Measurements from ENCODE around the gene EFCAB14.
"Not testable (repeated sequence)": the region's sequence is repeated elsewhere in the genome, so short reads cannot be mapped to it uniquely, and the experiment has no call there.

The EFCAB14 gene

GRCh38 chr1:46721686-46722205 is 2.8 kb upstream of the EFCAB14 start:
- DNase-seq = no peak

GRCh38 chr1:46721204-46721603 is 2.3 kb upstream of the EFCAB14 start:
- DNase-seq = no peak

- DNase-seq = not testable (repeated sequence)
Measured at GRCh38 chr1:46720319-46720718, 1.4 kb upstream of the EFCAB14 start.

- DNase-seq = no peak
Measured at GRCh38 chr1:46719689-46720088, 775 bp upstream of the EFCAB14 start.

GRCh38 chr1:46718340-46718726 is 581 bp downstream of the EFCAB14 start:
- no peak for DNase-seq

GRCh38 chr1:46717654-46718053 is 1.3 kb downstream of the EFCAB14 start:
- DNase-seq = no peak

- no peak for DNase-seq
Measured at GRCh38 chr1:46714976-46715375, 3.9 kb downstream of the EFCAB14 start.

- DNase-seq = no peak
Measured at GRCh38 chr1:46708121-46708520, 10.8 kb downstream of the EFCAB14 start.

GRCh38 chr1:46705408-46705807 is 13.5 kb downstream of the EFCAB14 start:
- no peak for DNase-seq

GRCh38 chr1:46703927-46704641 is 14.8 kb downstream of the EFCAB14 start:
- no peak for DNase-seq

GRCh38 chr1:46699666-46700065 is 19.2 kb downstream of the EFCAB14 start:
- no peak for DNase-seq

- DNase-seq = no peak
Measured at GRCh38 chr1:46697053-46697452, 21.9 kb downstream of the EFCAB14 start.

- not testable (repeated sequence) for DNase-seq
Measured at GRCh38 chr1:46694676-46695075, 24.2 kb downstream of the EFCAB14 start.

- no peak for DNase-seq
Measured at GRCh38 chr1:46692811-46693770, 25.8 kb downstream of the EFCAB14 start.

GRCh38 chr1:46691997-46692790 is 26.7 kb downstream of the EFCAB14 start:
- DNase-seq = no peak

- no peak for DNase-seq
Measured at GRCh38 chr1:46690931-46691421, 27.9 kb downstream of the EFCAB14 start.

- no peak for DNase-seq
Measured at GRCh38 chr1:46689897-46690296, 29.0 kb downstream of the EFCAB14 start.

GRCh38 chr1:46689356-46689755 is 29.6 kb downstream of the EFCAB14 start:
- no peak for DNase-seq

- no peak for DNase-seq
Measured at GRCh38 chr1:46687921-46688509, 30.9 kb downstream of the EFCAB14 start.

GRCh38 chr1:46687093-46687659 is 31.7 kb downstream of the EFCAB14 start:
- DNase-seq = no peak

- no peak for DNase-seq
Measured at GRCh38 chr1:46686255-46686654, 32.7 kb downstream of the EFCAB14 start.

- no peak for DNase-seq
Measured at GRCh38 chr1:46684670-46685069, 34.2 kb downstream of the EFCAB14 start.

All from activated CD4-positive, alpha-beta T cell treated with anti-CD3 and anti-CD28 coated beads for 48 hours (primary cell).